ENCODE data around the gene PLA2G4E. TPM values are rescaled to one million over a fixed set of nuclear protein-coding genes. Genes with fewer than 3 reads are reported as not detected.

Gene PLA2G4E
- total and polyA plus RNA-seq, 9 of the 15 experiments (the other 6 are each of a cell fraction or from before 2014, with no cell fraction given), result 0.03 TPM; not detected in 8

GRCh38 chr15:41974041-41974440 is 46.8 kb downstream of the PLA2G4E start:
- BruUV-seq (replicated peaks), result no TSS peak
- Histone ChIP-seq H3K9ac (ENCODE audit: insufficient read depth in 1 of 2, low read depth in 2 of 2, low read length in 2 of 2) (no peak overlapping the region), H4K20me1 (replicated peaks; ENCODE audit: control insufficient read depth, insufficient read depth, low read length) (peaks cover 10% of the 10 kb centered on the region; the same call in 1 of the 2 replicates), H3K9me1 (ENCODE audit: control insufficient read depth, insufficient read depth, low read length) (no peaks in the 10 kb centered on the region), H3K79me2 (ENCODE audit: control insufficient read depth, insufficient read depth, low read length) (peaks cover 27% of the 10 kb centered on the region), H2AFZ (ENCODE audit: low read depth, low read length) (no peak overlapping the region), H3K4me1 (replicated peaks in 1 of 2; ENCODE audit: control insufficient read depth in 2 of 2, insufficient read depth in 2 of 2, low read length in 2 of 2) (peaks cover 17% of the 10 kb centered on the region in 2 experiments), H3K36me3 (ENCODE audit: control insufficient read depth, insufficient read depth, low read length) (no peaks in the 10 kb centered on the region), H3K27me3 (ENCODE audit: control insufficient read depth in 2 of 2, insufficient read depth in 2 of 2, low read length in 2 of 2) (no peaks in the 10 kb centered on the region), H3K4me3 (no peak overlapping the region), H3K9me3 (replicated peaks; ENCODE audit: control insufficient read depth, insufficient read depth, low read depth, low read length) (no peaks in the 10 kb centered on the region), H3K4me2 (ENCODE audit: insufficient read depth, low read length) (no peak overlapping the region), H3K27ac (ENCODE audit: extremely low read depth, low read depth, low read length) (no peak overlapping the region)
- FAIRE-seq, result no peak
- no peak for ATAC-seq
- intact Hi-C loops (cut with micrococcal nuclease) (loop anchor here (5.0 kb wide), 1 partner anchor 482 kb away; the partner anchor contains the start of gene ITPKA), in situ Hi-C loops (cut with MboI) (no loop called here)
- DNase-seq (ENCODE audit: extremely low read depth in 1 of 4, low spot score in 3 of 4), result no peak
- POLR2A ChIA-PET, result interaction anchor here (0.7 to 2.0 kb wide), 3 partner anchors 8 to 1811 kb away, joined by 3 to 5 read pairs (median 5); no protein-coding TSS in a partner anchor
- CTCF ChIA-PET (ENCODE audit: low intra/inter-chr PET ratio), result interaction anchor here (1.0 kb wide), 1 partner anchor 16 kb away, joined by 3 read pairs; no protein-coding TSS in a partner anchor
- WGBS (ENCODE audit: insufficient coverage, low coverage, missing lambda C conversion rate), result 76% methylated on average over 1 of the region's 1 CpG
- TF ChIP-seq NRF1 (conservative IDR thresholded peaks at IDR 0.05 in 1 of 2, IDR thresholded peaks at IDR 0.05 in 1 of 2) (no peak), SRF (CRISPR knock-in tag; IDR thresholded peaks at IDR 0.05) (no peak), MCM2 (IDR thresholded peaks at IDR 0.05; ENCODE audit: low read depth) (no peak), ZNF561 (CRISPR knock-in tag; conservative IDR thresholded peaks at IDR 0.05) (no peak), NFRKB (IDR thresholded peaks at IDR 0.05; ENCODE audit: low read depth) (no peak), HBP1 (CRISPR knock-in tag; IDR thresholded peaks at IDR 0.05) (no peak), ATF4 (CRISPR knock-in tag; IDR thresholded peaks at IDR 0.05) (no peak), BMI1 (IDR thresholded peaks at IDR 0.05; ENCODE audit: low read length) (no peak), ATF1 (CRISPR knock-in tag; IDR thresholded peaks at IDR 0.05) (no peak), ATF1 (tag; IDR thresholded peaks at IDR 0.05) (no peak), ARID4B (CRISPR knock-in tag; IDR thresholded peaks at IDR 0.05) (no peak), NR1H2 (CRISPR knock-in tag; IDR thresholded peaks at IDR 0.05) (no peak)
